GM13977 (cell line): ENCODE data around the gene CD180.

Experiments
- DNase-seq: peaks from one replicate; pipeline ENCODE4 v3.0.0; 2012; ENCODE audit warnings: low spot score
- in situ Hi-C: fragments of 300-500 bp; cut with MboI; formaldehyde crosslinking; loops from one replicate; pipeline ENCODE4 v1.12.0; 2022; ENCODE audit warnings: low sequenced_read_pairs, low pct_unique_long_range_greater_than_20kb, mixed read lengths, inconsistent platforms; ENCODE audit not compliant: unreplicated experiment
- TF ChIP-seq, protein P1 (sequence below): IDR thresholded peaks from 2 replicates; pipeline ENCODE4 v1.5.1; 2012; ENCODE audit warnings: mild to moderate bottlenecking, control low read depth; ENCODE audit not compliant: insufficient read depth; ENCODE audit errors: extremely low read depth, missing control alignments

Gene CD180

DNA sequence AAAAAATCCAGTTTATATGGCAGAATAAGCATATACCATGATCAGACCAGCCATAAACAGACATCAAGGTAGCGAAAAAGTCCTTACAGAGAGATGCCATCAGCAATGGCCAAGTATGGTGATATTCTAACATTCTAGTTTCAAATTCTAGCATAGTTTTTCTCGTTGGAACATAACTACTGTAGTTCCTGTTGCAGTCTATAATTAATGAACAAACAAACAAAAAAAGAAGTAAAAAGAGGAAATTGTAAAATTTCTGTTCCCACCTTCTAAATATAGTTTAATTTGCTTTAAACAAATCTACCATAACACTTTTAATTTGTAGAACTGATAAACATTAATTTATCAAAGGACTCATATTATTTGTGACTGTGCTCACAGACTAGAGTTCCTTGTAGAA, 9.9 kb upstream of the CD180 start:
- in situ Hi-C loops, result loop anchor here (25.0 kb wide), 1 partner anchor 219 kb away; no protein-coding TSS in a partner anchor
- no peak for DNase-seq
- TF ChIP-seq, protein P1, sequence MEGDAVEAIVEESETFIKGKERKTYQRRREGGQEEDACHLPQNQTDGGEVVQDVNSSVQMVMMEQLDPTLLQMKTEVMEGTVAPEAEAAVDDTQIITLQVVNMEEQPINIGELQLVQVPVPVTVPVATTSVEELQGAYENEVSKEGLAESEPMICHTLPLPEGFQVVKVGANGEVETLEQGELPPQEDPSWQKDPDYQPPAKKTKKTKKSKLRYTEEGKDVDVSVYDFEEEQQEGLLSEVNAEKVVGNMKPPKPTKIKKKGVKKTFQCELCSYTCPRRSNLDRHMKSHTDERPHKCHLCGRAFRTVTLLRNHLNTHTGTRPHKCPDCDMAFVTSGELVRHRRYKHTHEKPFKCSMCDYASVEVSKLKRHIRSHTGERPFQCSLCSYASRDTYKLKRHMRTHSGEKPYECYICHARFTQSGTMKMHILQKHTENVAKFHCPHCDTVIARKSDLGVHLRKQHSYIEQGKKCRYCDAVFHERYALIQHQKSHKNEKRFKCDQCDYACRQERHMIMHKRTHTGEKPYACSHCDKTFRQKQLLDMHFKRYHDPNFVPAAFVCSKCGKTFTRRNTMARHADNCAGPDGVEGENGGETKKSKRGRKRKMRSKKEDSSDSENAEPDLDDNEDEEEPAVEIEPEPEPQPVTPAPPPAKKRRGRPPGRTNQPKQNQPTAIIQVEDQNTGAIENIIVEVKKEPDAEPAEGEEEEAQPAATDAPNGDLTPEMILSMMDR, result no peak

DNA sequence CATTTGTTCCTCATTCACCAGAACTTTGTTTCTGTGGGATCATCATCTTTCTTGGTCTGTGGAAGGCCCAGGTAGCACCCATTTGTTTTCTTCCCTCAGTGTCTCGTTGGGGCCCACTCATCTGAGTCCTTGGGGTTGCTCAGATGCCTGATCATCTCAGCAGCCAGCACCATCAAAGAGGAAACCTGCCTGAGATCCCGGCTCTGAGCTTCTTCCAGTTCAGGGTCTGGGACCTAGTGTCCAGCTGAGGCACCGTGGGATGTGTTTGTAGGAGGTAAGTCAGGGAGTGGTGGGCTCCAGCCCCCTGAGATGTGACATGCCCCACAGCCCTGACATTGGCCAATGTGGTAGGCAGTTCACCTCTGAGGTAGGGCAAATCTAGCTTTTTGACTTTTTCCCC, 9.4 kb upstream of the CD180 start:
- DNase-seq, result no peak
- TF ChIP-seq, protein P1, result no peak
- in situ Hi-C loops, result loop anchor here (25.0 kb wide), 1 partner anchor 219 kb away; no protein-coding TSS in a partner anchor

DNA sequence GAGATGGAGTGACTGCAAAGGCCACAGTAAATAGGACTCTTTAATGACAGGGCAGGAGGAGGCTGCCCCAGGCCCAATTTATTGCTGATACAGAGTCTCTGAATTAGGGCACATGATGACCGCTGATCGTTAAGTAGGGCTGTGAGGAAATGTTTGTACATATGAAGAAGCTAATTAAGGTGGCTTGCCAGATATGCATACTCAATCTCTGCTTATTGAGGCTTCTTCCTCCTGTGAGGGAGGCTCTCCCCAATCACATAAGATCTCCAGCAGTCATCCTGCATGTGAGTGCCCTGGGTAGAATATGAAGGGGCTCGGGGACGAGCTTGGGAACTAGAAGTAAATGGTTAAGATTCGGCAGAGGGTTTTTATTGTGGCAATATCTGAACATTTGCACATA, 8.2 kb upstream of the CD180 start:
- no peak for DNase-seq
- in situ Hi-C loops, result loop anchor here (25.0 kb wide), 1 partner anchor 218 kb away; no protein-coding TSS in a partner anchor
- TF ChIP-seq, protein P1, result no peak

DNA sequence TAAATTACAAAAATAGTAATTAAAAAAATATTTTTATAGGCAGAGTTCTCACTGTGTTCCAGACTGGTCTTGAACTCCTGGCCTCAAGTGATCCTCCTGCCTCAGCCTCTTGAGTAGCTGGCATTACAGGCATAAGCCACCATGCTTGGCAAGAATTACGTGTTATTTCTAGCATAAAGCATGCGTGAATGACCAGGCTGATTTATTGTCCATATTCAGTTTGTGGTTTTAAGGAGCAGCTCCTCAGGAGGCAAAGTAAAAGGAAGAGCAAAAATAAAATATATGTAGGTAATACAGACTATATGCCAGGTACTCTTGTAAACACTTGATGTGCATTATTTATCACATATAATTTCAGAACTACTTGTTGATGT, 7.1 kb upstream of the CD180 start:
- TF ChIP-seq, protein P1, result no peak
- no peak for DNase-seq
- in situ Hi-C loops, result loop anchor here (25.0 kb wide), 1 partner anchor 216 kb away; no protein-coding TSS in a partner anchor

DNA sequence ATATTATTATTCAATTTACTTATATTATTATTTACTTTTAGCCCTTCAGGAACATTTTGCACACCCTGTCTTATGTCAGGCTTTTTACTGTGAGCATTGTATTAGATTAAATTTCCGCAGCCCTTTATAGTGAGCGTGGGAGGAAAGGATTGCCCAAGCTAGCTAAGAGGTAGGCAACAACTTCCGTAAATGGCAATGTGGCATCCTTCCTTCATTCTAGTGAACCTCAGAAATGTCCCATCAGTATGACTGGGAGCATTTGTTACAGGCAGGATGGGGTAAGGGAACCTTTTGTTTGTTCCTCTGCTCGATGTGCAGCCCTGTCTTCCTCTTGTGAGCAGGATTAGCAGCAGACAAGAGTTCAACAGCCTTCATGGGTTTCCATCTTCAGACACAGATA, 6.2 kb upstream of the CD180 start:
- in situ Hi-C loops, result loop anchor here (25.0 kb wide), 1 partner anchor 216 kb away; no protein-coding TSS in a partner anchor
- no peak for DNase-seq
- TF ChIP-seq, protein P1, result no peak

DNA sequence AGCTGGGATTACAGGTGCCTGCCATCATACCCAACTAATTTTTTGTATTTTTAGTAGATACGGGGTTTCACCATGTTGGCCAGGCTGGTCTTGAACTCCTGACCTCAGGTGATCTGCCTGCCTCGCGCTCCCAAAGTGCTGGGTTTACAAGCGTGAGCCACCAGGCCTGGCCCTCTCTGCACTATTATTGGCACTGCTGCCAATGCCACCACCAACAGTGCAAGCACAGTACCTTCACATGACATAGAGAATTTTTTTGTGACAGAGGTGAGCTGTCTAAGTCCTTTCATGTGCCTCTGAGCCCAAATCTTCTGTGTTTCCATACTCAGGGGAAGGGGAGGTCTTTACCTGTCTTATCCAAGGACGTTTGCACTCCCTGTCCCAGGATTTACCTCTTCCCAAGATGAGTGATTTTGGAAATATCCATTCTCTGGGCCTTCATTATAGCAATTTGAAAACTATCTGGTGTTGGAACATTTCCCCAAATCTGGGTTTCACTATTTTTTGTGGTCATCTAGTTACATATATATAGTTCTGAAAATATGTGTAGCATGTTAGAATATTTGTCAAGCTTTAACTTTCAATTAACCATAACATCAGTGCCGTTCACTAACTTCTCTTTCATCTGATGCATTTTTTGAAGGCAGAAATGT, 5.4 kb upstream of the CD180 start:
- TF ChIP-seq, protein P1, result no peak
- DNase-seq, result no peak
- in situ Hi-C loops, result loop anchor here (25.0 kb wide), 1 partner anchor 215 kb away; no protein-coding TSS in a partner anchor
